HT1080 (cell line): ENCODE results near the gene STRA8. TPM values are rescaled to one million over a fixed set of nuclear protein-coding genes. Genes with fewer than 3 reads are reported as not detected.

ENCODE experiments used
- small RNA-seq: library from RNA; depleted of rRNA; stranded (forward); fragments of <200 nt; gene quantifications from one replicate; pipeline ENCODE3, GENCODE V24; 2014
- total RNA-seq: library from RNA; depleted of rRNA; stranded (reverse); fragments of >200 nt; shearing (Covaris generic); gene quantifications from 2 replicates; pipeline ENCODE4 v1.2.3, GENCODE V29; 2014; rRNA removed

STRA8 gene
- total RNA-seq, 1 experiment from 2014 or later = not detected

Small RNAs within 50 kb of the gene (small RNA-seq; reads per million reads assigned to genes)
- not detected for gene MIR6509

Other genes starting within 250 kb of the STRA8 start
- gene AGBL3, start 247.3 kb upstream of the STRA8 start, total RNA-seq = 1.1 and 1.2 TPM in 2 replicates
- 0.60 and 1.8 TPM in 2 replicates for gene TMEM140, start 85.8 kb upstream of the STRA8 start, total RNA-seq
- 68.0 and 69.9 TPM in 2 replicates for gene CYREN, start 63.1 kb upstream of the STRA8 start, total RNA-seq
- gene WDR91, start 22.3 kb upstream of the STRA8 start, total RNA-seq = 3.9 and 4.1 TPM in 2 replicates